Muscle of arm (tissue), 12 donors: ENCODE measurements around the gene CRACDL. TPM values are rescaled to one million over a fixed set of nuclear protein-coding genes. Genes with fewer than 3 reads are reported as not detected.
A peak's percentile ranks its signal among the peaks of the same experiment; 100 is the strongest.

Source experiments
- DNase-seq: peaks from one replicate; pipeline ENCODE4 v3.0.0-alpha.2; 2013
- polyA plus RNA-seq, 12 donors: library from polyadenylated mRNA; unstranded; fragments of 120-200 nt; gene quantifications; one replicate each; pipeline ENCODE4 v1.2.1, GENCODE V29; 2013; ENCODE audit not compliant: insufficient read length in 12 of 12

CRACDL gene
- polyA plus RNA-seq, 12 donors: 0.92 to 9.8 (median 1.8) TPM; not detected in 1

- no peak for DNase-seq
These were observed 110.6 kb downstream of the CRACDL start for GRCh38 chr2:98825404-98825803.

GRCh38 chr2:98825020-98825350 lies 111.0 kb downstream of the CRACDL start:
- DNase-seq: no peak

- DNase-seq: no peak
These were observed 111.6 kb downstream of the CRACDL start for GRCh38 chr2:98824256-98825019.

GRCh38 chr2:98823196-98824170 lies 112.5 kb downstream of the CRACDL start:
- no peak for DNase-seq

- no peak for DNase-seq
These were observed 113.5 kb downstream of the CRACDL start for GRCh38 chr2:98822301-98823164.

- no peak for DNase-seq
These were observed 114.3 kb downstream of the CRACDL start for GRCh38 chr2:98821629-98822135.

GRCh38 chr2:98819231-98819766 lies 116.7 kb downstream of the CRACDL start:
- DNase-seq: no peak

GRCh38 chr2:98818164-98818563 lies 117.9 kb downstream of the CRACDL start:
- no peak for DNase-seq

- no peak for DNase-seq
These were observed 119.7 kb downstream of the CRACDL start for GRCh38 chr2:98816281-98816680.

- DNase-seq: no peak
These were observed 120.2 kb downstream of the CRACDL start for GRCh38 chr2:98815795-98816194.

GRCh38 chr2:98811766-98812165 lies 124.3 kb downstream of the CRACDL start:
- DNase-seq: no peak

- no peak for DNase-seq
These were observed 125.5 kb downstream of the CRACDL start for GRCh38 chr2:98810588-98810928.

- DNase-seq: no peak
These were observed 126.0 kb downstream of the CRACDL start for GRCh38 chr2:98809878-98810587.

- no peak for DNase-seq
These were observed 126.9 kb downstream of the CRACDL start for GRCh38 chr2:98809116-98809515.

GRCh38 chr2:98808546-98808945 lies 127.5 kb downstream of the CRACDL start:
- DNase-seq: no peak

- DNase-seq: no peak
These were observed 128.1 kb downstream of the CRACDL start for GRCh38 chr2:98807929-98808328.

- no peak for DNase-seq
These were observed 128.8 kb downstream of the CRACDL start for GRCh38 chr2:98807221-98807620.

- DNase-seq: peak; percentile 53
These were observed 129.8 kb downstream of the CRACDL start for GRCh38 chr2:98806236-98806697.

GRCh38 chr2:98805412-98806171 lies 130.4 kb downstream of the CRACDL start:
- no peak for DNase-seq

GRCh38 chr2:98804736-98805135 lies 131.3 kb downstream of the CRACDL start:
- DNase-seq: no peak
